HG03442 (cell line): ENCODE data around the gene GNA15.
"Not testable (repeated sequence)": the region's sequence is repeated elsewhere in the genome, so short reads cannot be mapped to it uniquely, and the experiment has no call there.

Experiments
- ATAC-seq: cut with Tn5 transposase; IDR thresholded peaks from one replicate; pipeline ENCODE4 v1.9.1; 2021; ENCODE audit warnings: mild to moderate bottlenecking, moderate library complexity; ENCODE audit not compliant: unreplicated experiment

Gene GNA15

GRCh38 chr19:3148503-3148902 lies 12.7 kb downstream of the GNA15 start:
- ATAC-seq = no peak

GRCh38 chr19:3149089-3149488 lies 13.3 kb downstream of the GNA15 start:
- no peak for ATAC-seq

- ATAC-seq = no peak
These were observed 14.0 kb downstream of the GNA15 start for GRCh38 chr19:3149526-3150505.

- ATAC-seq = no peak
These were observed 15.0 kb downstream of the GNA15 start for GRCh38 chr19:3150739-3151329.

- ATAC-seq = no peak
These were observed 16.0 kb downstream of the GNA15 start for GRCh38 chr19:3151563-3152418.

GRCh38 chr19:3152419-3152780 lies 16.6 kb downstream of the GNA15 start:
- no peak for ATAC-seq

- ATAC-seq = no peak
These were observed 17.7 kb downstream of the GNA15 start for GRCh38 chr19:3153286-3154230.

GRCh38 chr19:3154447-3154846 lies 18.6 kb downstream of the GNA15 start:
- ATAC-seq = not testable (repeated sequence)

GRCh38 chr19:3154957-3155736 lies 19.3 kb downstream of the GNA15 start:
- ATAC-seq = peak; percentile 69

- ATAC-seq = no peak
These were observed 21.4 kb downstream of the GNA15 start for GRCh38 chr19:3157096-3157845.

- no peak for ATAC-seq
These were observed 23.7 kb downstream of the GNA15 start for GRCh38 chr19:3159565-3159964.

GRCh38 chr19:3160219-3160618 lies 24.4 kb downstream of the GNA15 start:
- no peak for ATAC-seq

GRCh38 chr19:3161453-3161852 lies 25.6 kb downstream of the GNA15 start:
- ATAC-seq = no peak

- ATAC-seq = no peak
These were observed 26.8 kb downstream of the GNA15 start for GRCh38 chr19:3162418-3163229.

GRCh38 chr19:3163230-3163886 lies 27.5 kb downstream of the GNA15 start:
- ATAC-seq = no peak

- ATAC-seq = no peak
These were observed 28.1 kb downstream of the GNA15 start for GRCh38 chr19:3163943-3164342.

GRCh38 chr19:3167533-3168272 lies 31.9 kb downstream of the GNA15 start:
- ATAC-seq = no peak
